H1 (cell line): Measurements from ENCODE around the gene RMC1. TPM values are rescaled to one million over a fixed set of nuclear protein-coding genes. Genes with fewer than 3 reads are reported as not detected.

Experiments used
- CTCF ChIA-PET: fragments of 300-600 bp; sonication (Branson Sonifier 250); formaldehyde crosslinking; loops from one replicate; lab custom pipeline; 2021; ENCODE audit not compliant: partially characterized antibody; lab: Charles Lee
- POLR2A ChIA-PET: fragments of 300-600 bp; sonication (Branson Sonifier 250); formaldehyde crosslinking; loops from one replicate; lab custom pipeline; 2021; ENCODE audit warnings: inconsistent platforms; ENCODE audit not compliant: partially characterized antibody; lab: Charles Lee
- DNase-seq, 2 experiments: peaks; one replicate each; pipeline versions ENCODE4 v3.0.0 to v3.0.0-alpha.2; 2010 to 2022; ENCODE audit warnings: low spot score in 2 of 2, low read depth in 1 of 2, mixed read lengths in 1 of 2
- FAIRE-seq: peaks from 2 replicates; lab custom pipeline; 2011; peaks lifted over from hg19 to GRCh38; lab: Jason Lieb, UNC
- H2AFZ ChIP-seq: 2 replicates; pipeline ENCODE4 v1.8.1; 2012; ENCODE audit warnings: low read length, inconsistent platforms
- H2AK5ac ChIP-seq: 2 replicates; pipeline ENCODE4 v1.6.1; 2013; ENCODE audit warnings: low read depth, low read length
- H2BK120ac ChIP-seq: replicated peaks from 2 replicates; pipeline ENCODE3; 2013; ENCODE audit warnings: low read depth, low read length, inconsistent platforms
- H2BK12ac ChIP-seq: 2 replicates; pipeline ENCODE4 v1.6.1; 2013; ENCODE audit warnings: low read depth, low read length
- H2BK15ac ChIP-seq: 2 replicates; pipeline ENCODE4 v1.6.1; 2013; ENCODE audit warnings: low read length
- H2BK20ac ChIP-seq: 2 replicates; pipeline ENCODE4 v1.6.1; 2013; ENCODE audit warnings: low read length
- H2BK5ac ChIP-seq: 2 replicates; pipeline ENCODE4 v1.6.1; 2013; ENCODE audit warnings: low read depth, low read length
- H3K14ac ChIP-seq: 2 replicates; pipeline ENCODE4 v1.6.1; 2013; ENCODE audit warnings: inconsistent platforms; ENCODE audit not compliant: insufficient read length
- H3K18ac ChIP-seq: 2 replicates; pipeline ENCODE4 v1.6.1; 2013; ENCODE audit warnings: low read length; ENCODE audit errors: extremely low read depth
- H3K23ac ChIP-seq: 2 replicates; pipeline ENCODE4 v1.6.1; 2013; ENCODE audit warnings: inconsistent platforms; ENCODE audit not compliant: insufficient read length
- H3K23me2 ChIP-seq: 2 replicates; pipeline ENCODE4 v1.6.1; 2013; ENCODE audit warnings: low read depth, low read length
- H3K27ac ChIP-seq: 2 replicates; pipeline ENCODE4 v1.6.1; 2011; ENCODE audit warnings: low read depth, low read length, inconsistent platforms
- H3K27me3 ChIP-seq, 4 experiments: replicated peaks in 1 of 4; 1 replicate in 1 of 4; 2 replicates in 3 of 4; pipeline versions ENCODE4 v1.6.1 to v1.8.1; 2011 to 2013; ENCODE audit warnings: low read length in 3 of 4, mild to moderate bottlenecking in 3 of 4, inconsistent platforms in 2 of 4, mixed read lengths in 2 of 4, moderate library complexity in 1 of 4; ENCODE audit not compliant: control insufficient read depth in 3 of 4, insufficient read depth in 3 of 4; ENCODE audit errors: extremely low read depth in 1 of 4
- H3K36me3 ChIP-seq, 4 experiments: 2 replicates each; pipeline versions ENCODE4 v1.6.1 to v1.8.1; 2011 to 2013; ENCODE audit warnings: mild to moderate bottlenecking in 4 of 4, low read length in 3 of 4, moderate library complexity in 2 of 4, control low read depth in 1 of 4, inconsistent platforms in 1 of 4; ENCODE audit not compliant: insufficient read depth in 4 of 4, control insufficient read depth in 2 of 4
- H3K4ac ChIP-seq: replicated peaks from 2 replicates; pipeline ENCODE3; 2013; ENCODE audit warnings: low read length, low read depth, mixed read lengths, inconsistent platforms; ENCODE audit not compliant: insufficient read length
- H3K4me1 ChIP-seq, 4 experiments: replicated peaks in 1 of 4; 1 replicate in 1 of 4; 2 replicates in 3 of 4; pipeline versions ENCODE4 v1.6.1 to v1.8.1; 2011 to 2013; ENCODE audit warnings: low read length in 3 of 4, inconsistent platforms in 2 of 4, mixed read lengths in 1 of 4; ENCODE audit not compliant: insufficient read depth in 4 of 4, control insufficient read depth in 3 of 4
- H3K4me2 ChIP-seq, 2 experiments: 2 replicates each; pipeline versions ENCODE4 v1.6.1 to v1.8.1; 2011 to 2013; ENCODE audit warnings: low read depth in 2 of 2, low read length in 2 of 2, control low read depth in 1 of 2, inconsistent platforms in 1 of 2, mild to moderate bottlenecking in 1 of 2; ENCODE audit not compliant: insufficient read depth in 1 of 2
- H3K4me3 ChIP-seq, 4 experiments: fragments of 200-600, 300-600 bp in 1 of 4; sonication (generic), shearing (Covaris generic), sonication (Bioruptor Twin) in 1 of 4; 2 replicates each; pipeline versions ENCODE4 v1.5.1 to v1.8.1; 2011 to 2016; ENCODE audit warnings: low read length in 4 of 4, low read depth in 3 of 4, control low read depth in 2 of 4, inconsistent platforms in 2 of 4, mild to moderate bottlenecking in 2 of 4, mixed read lengths in 1 of 4, moderate library complexity in 1 of 4; ENCODE audit not compliant: insufficient read depth in 2 of 4; ENCODE audit errors: extremely low read depth in 1 of 4
- H3K56ac ChIP-seq: replicated peaks from 2 replicates; pipeline ENCODE3; 2013; ENCODE audit warnings: low read depth, mild to moderate bottlenecking, mixed read lengths, low read length, inconsistent platforms; ENCODE audit not compliant: insufficient read length
- H3K79me1 ChIP-seq: 2 replicates; pipeline ENCODE4 v1.6.1; 2013; ENCODE audit warnings: low read depth, low read length, control low read depth
- H3K79me2 ChIP-seq, 2 experiments: 2 replicates each; pipeline versions ENCODE4 v1.6.1 to v1.8.1; 2012 to 2013; ENCODE audit warnings: low read length in 2 of 2, mild to moderate bottlenecking in 2 of 2, inconsistent platforms in 1 of 2; ENCODE audit not compliant: insufficient read depth in 2 of 2, control insufficient read depth in 1 of 2
- H3K9ac ChIP-seq, 4 experiments: replicated peaks in 1 of 4; 1 replicate in 1 of 4; 2 replicates in 3 of 4; pipeline versions ENCODE4 v1.6.1 to v1.8.1; 2011 to 2013; ENCODE audit warnings: low read depth in 3 of 4, low read length in 3 of 4, control low read depth in 2 of 4, mild to moderate bottlenecking in 2 of 4, moderate library complexity in 2 of 4, inconsistent platforms in 1 of 4; ENCODE audit errors: extremely low read depth in 1 of 4
- H3K9me3 ChIP-seq, 2 experiments: 2 replicates each; pipeline versions ENCODE4 v1.6.1 to v1.8.1; 2012 to 2013; ENCODE audit warnings: mild to moderate bottlenecking in 2 of 2, moderate library complexity in 2 of 2, control low read depth in 1 of 2, inconsistent platforms in 1 of 2, low read depth in 1 of 2, low read length in 1 of 2, mixed read lengths in 1 of 2; ENCODE audit not compliant: insufficient read depth in 2 of 2
- H4K20me1 ChIP-seq, 2 experiments: replicated peaks in 1 of 2; 2 replicates each; pipeline versions ENCODE3 to v1.8.1; 2011 to 2013; ENCODE audit warnings: inconsistent platforms in 2 of 2, low read length in 2 of 2, mild to moderate bottlenecking in 1 of 2; ENCODE audit not compliant: insufficient read depth in 2 of 2, control insufficient read depth in 1 of 2
- H4K5ac ChIP-seq: 2 replicates; pipeline ENCODE4 v1.6.1; 2013; ENCODE audit warnings: low read length, low read depth, mixed read lengths, inconsistent platforms; ENCODE audit not compliant: insufficient read length
- H4K8ac ChIP-seq: 2 replicates; pipeline ENCODE4 v1.8.0; 2013; ENCODE audit warnings: mild to moderate bottlenecking, moderate library complexity, low read length, inconsistent platforms; ENCODE audit not compliant: insufficient read depth; ENCODE audit errors: extremely low read depth
- H4K91ac ChIP-seq: replicated peaks from 2 replicates; pipeline ENCODE3; 2013; ENCODE audit warnings: low read length, mixed read lengths, inconsistent platforms; ENCODE audit not compliant: insufficient read length
- JUN ChIP-seq: IDR thresholded peaks from 2 replicates; pipeline ENCODE4 v1.6.1; 2011; ENCODE audit warnings: low read depth, mild to moderate bottlenecking, improper control_type of control experiment, low read length
- WGBS, 2 experiments: shearing (Covaris generic) in 1 of 2; methylation state at CpG; one replicate each; pipeline versions ENCODE4 v1.1.6 to v1.1.7; 2013 to 2015; ENCODE audit warnings: low lambda C conversion rate in 2 of 2, mixed read lengths in 2 of 2, inconsistent platforms in 1 of 2, low coverage in 1 of 2, missing lambda C conversion rate in 1 of 2; ENCODE audit not compliant: insufficient replicate concordance in 2 of 2, insufficient coverage in 1 of 2, insufficient read length in 1 of 2; ENCODE audit errors: extremely low coverage in 1 of 2, missing lambda C conversion rate in 1 of 2; 5-methylcytosine and 5-hydroxymethylcytosine counted together
- polyA plus RNA-seq, 7 experiments: library from polyadenylated mRNA; depleted of rRNA in 3 of 7; stranded (reverse) in 5 of 7; unstranded in 2 of 7; fragments of >200 nt in 5 of 7; fragments of 200-250 nt in 2 of 7; gene quantifications; 1 replicate in 5 of 7; 2 replicates in 1 of 7; 4 replicates in 1 of 7; pipeline versions ENCODE4 v1.2.1 to v1.2.3, GENCODE V29; 2011 to 2013; ENCODE audit warnings: missing spikeins in 2 of 7, mixed read lengths in 2 of 7
- total RNA-seq: library from RNA; stranded (reverse); fragmentation: NEBNext Ultra II Directional; extraction: Animal tissue kit (Norgen Biotek cat#: 25700); gene quantifications from 2 replicates; pipeline ENCODE4 v1.2.1, GENCODE V29; 2021

The RMC1 gene
- total and polyA plus RNA-seq, 2 of the 8 experiments (the other 6 are each of a cell fraction or from before 2014, with no cell fraction given) = 16.4 to 20.1 TPM

DNA sequence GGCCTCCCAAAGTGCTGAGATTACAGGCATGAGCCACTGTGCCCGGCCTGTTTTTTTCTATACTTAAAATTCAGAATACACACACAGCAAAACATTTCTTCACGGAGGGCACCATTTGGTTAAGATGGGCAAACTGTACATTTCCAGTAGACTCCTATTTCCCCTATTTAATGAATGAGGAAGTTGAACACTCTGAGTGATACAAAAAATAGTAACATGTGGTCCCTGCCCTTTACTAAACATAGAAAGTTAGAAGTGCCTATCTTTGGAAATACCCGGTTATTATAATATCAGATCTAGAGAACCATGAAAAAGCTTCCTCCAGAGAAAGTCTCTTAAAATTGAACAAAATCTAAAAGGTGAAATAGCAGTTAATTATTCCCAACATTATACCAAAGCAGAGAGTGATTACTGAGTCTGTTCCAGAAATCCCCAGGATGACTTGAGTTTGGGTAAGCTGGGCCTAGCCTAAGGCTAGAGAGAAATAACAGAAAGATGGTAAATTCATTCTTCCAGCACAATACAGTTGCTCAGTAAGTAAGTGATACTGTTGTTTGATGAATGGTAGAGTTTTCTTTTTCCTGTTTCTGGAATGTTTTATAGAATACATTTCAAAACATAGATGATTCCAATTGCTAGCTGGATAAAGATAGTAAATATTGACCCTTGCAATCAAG is 23.3 kb upstream of the RMC1 start:
- no peak overlapping the region for H2BK20ac ChIP-seq
- no peaks in the 10 kb centered on the region for H3K4me1 ChIP-seq
- H2AFZ ChIP-seq = no peak overlapping the region
- H3K36me3 ChIP-seq = peaks cover 6 to 42% (median 21%) of the 10 kb centered on the region in 4 experiments; a peak in 7 of 8 replicates
- H3K4me2 ChIP-seq = no peak overlapping the region
- H4K8ac ChIP-seq = no peak overlapping the region
- H3K4me3 ChIP-seq = no peak overlapping the region
- POLR2A ChIA-PET = interaction anchor here (0.6 kb wide), 1 partner anchor 12 kb away, joined by 3 read pairs; no protein-coding TSS in a partner anchor
- no peak overlapping the region for H2BK120ac ChIP-seq
- no peak overlapping the region for H3K9ac ChIP-seq
- CTCF ChIA-PET = interaction anchor here (0.6 to 2.0 kb wide), 2 partner anchors 19 to 23 kb away, joined by 3 to 5 read pairs; no protein-coding TSS in a partner anchor
- no peak overlapping the region for H3K27ac ChIP-seq
- no peak overlapping the region for H4K91ac ChIP-seq
- no peaks in the 10 kb centered on the region for H3K9me3 ChIP-seq
- no peak overlapping the region for H2BK5ac ChIP-seq
- DNase-seq (no peak), FAIRE-seq (no peak)
- H2BK15ac ChIP-seq = no peak overlapping the region
- 98% methylated on average over 3 of the region's 3 CpGs; no CpG with 5 or more reads in 1 of the 2 experiments for WGBS, 2 experiments
- no peak overlapping the region for H2AK5ac ChIP-seq
- no peak overlapping the region for H3K56ac ChIP-seq
- H3K23ac ChIP-seq = no peak overlapping the region
- no peaks in the 10 kb centered on the region for H3K23me2 ChIP-seq
- no peaks in the 10 kb centered on the region for H3K27me3 ChIP-seq
- no peak overlapping the region for H2BK12ac ChIP-seq
- no peak overlapping the region for H3K18ac ChIP-seq
- no peak overlapping the region for H3K14ac ChIP-seq
- no peaks in the 10 kb centered on the region for H4K20me1 ChIP-seq
- H4K5ac ChIP-seq = no peak overlapping the region
- H3K79me1 ChIP-seq = no peaks in the 10 kb centered on the region
- no peaks in the 10 kb centered on the region for H3K79me2 ChIP-seq
- H3K4ac ChIP-seq = no peak overlapping the region
- TF ChIP-seq JUN = no peak
